HG02588 (cell line): ENCODE measurements around the gene ABLIM2.

Experiments
- ATAC-seq: cut with Tn5 transposase; IDR thresholded peaks from one replicate; pipeline ENCODE4 v1.9.1; 2021; ENCODE audit warnings: mild to moderate bottlenecking, moderate library complexity; ENCODE audit not compliant: unreplicated experiment

ABLIM2 gene

GRCh38 chr4:8009710-8010511 is 148.7 kb downstream of the ABLIM2 start:
- ATAC-seq: no peak

- no peak for ATAC-seq
These were observed 149.5 kb downstream of the ABLIM2 start for GRCh38 chr4:8009097-8009496.

- no peak for ATAC-seq
These were observed 150.2 kb downstream of the ABLIM2 start for GRCh38 chr4:8008391-8008790.

GRCh38 chr4:8007581-8007980 is 151.0 kb downstream of the ABLIM2 start:
- ATAC-seq: no peak

- ATAC-seq: no peak
These were observed 152.1 kb downstream of the ABLIM2 start for GRCh38 chr4:8006471-8006870.

GRCh38 chr4:8005814-8006215 is 152.8 kb downstream of the ABLIM2 start:
- no peak for ATAC-seq

GRCh38 chr4:8005033-8005808 is 153.4 kb downstream of the ABLIM2 start:
- ATAC-seq: no peak

- no peak for ATAC-seq
These were observed 154.5 kb downstream of the ABLIM2 start for GRCh38 chr4:8004066-8004465.

GRCh38 chr4:8002525-8003309 is 155.9 kb downstream of the ABLIM2 start:
- ATAC-seq: no peak

GRCh38 chr4:8001564-8002355 is 156.9 kb downstream of the ABLIM2 start:
- ATAC-seq: no peak

GRCh38 chr4:8000721-8001491 is 157.7 kb downstream of the ABLIM2 start:
- no peak for ATAC-seq

GRCh38 chr4:8000247-8000646 is 158.4 kb downstream of the ABLIM2 start:
- no peak for ATAC-seq

GRCh38 chr4:7999695-8000094 is 158.9 kb downstream of the ABLIM2 start:
- ATAC-seq: no peak

GRCh38 chr4:7999279-7999678 is 159.3 kb downstream of the ABLIM2 start:
- no peak for ATAC-seq

- ATAC-seq: no peak
These were observed 160.2 kb downstream of the ABLIM2 start for GRCh38 chr4:7998447-7998846.

- no peak for ATAC-seq
These were observed 162.7 kb downstream of the ABLIM2 start for GRCh38 chr4:7995866-7996265.

- ATAC-seq: no peak
These were observed 163.5 kb downstream of the ABLIM2 start for GRCh38 chr4:7995135-7995534.

- ATAC-seq: no peak
These were observed 164.9 kb downstream of the ABLIM2 start for GRCh38 chr4:7993671-7994070.

GRCh38 chr4:7992846-7993245 is 165.8 kb downstream of the ABLIM2 start:
- ATAC-seq: no peak
